Measurements from ENCODE around the gene USPL1.
A peak's percentile ranks its signal among the peaks of the same experiment; 100 is the strongest.

Gene USPL1

GRCh38 chr13:30634838-30635237 is 17.1 kb downstream of the USPL1 start:
- Histone ChIP-seq H3K36me3 (ENCODE audit: control insufficient read depth in 2 of 2, insufficient read depth in 1 of 2, low read length in 2 of 2) (peaks cover 20 to 46% of the 10 kb centered on the region in 2 experiments; a peak in 2 of 3 replicates), H3K27ac (ENCODE audit: extremely low read depth, low read depth, low read length) (no peak overlapping the region), H3K9me3 (ENCODE audit: control insufficient read depth, insufficient read depth, low read depth, low read length) (no peaks in the 10 kb centered on the region), H3K4me3 (ENCODE audit: low read depth, low read length) (no peak overlapping the region), H3K4me1 (ENCODE audit: control insufficient read depth, insufficient read depth, low read length) (no peaks in the 10 kb centered on the region)
- POLR2A ChIA-PET, result no interaction called here
- CTCF ChIA-PET, result no interaction called here
- TF ChIP-seq ZNF221 (tag by site-specific recombination; IDR thresholded peaks at IDR 0.05; ENCODE audit: borderline replicate concordance), result no peak
- TF ChIP-seq ZNF623 (tag by site-specific recombination; IDR thresholded peaks at IDR 0.05), result no peak
- TF ChIP-seq ZSCAN16 (tag by site-specific recombination; IDR thresholded peaks at IDR 0.05), result no peak

DNA sequence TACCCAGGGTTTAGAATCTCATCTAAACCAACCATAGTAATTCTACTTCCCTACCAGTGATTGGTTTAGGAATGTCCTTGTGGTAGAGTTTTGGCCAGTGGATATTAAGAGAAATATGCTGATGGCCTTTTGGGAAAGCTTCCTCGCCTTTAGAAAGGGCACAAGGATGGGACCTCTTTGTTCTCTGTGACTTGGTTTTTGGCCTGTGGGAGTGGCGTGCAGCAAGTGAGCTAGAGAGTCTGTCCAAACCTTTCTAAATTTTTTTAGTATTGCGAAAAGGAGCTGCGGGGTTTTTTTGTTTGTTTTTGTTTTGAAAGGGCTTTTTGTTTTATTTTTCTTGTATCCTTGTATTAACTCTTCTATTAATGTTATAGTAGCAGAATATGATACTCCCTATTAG is 20.6 kb downstream of the USPL1 start:
- H3K36me3 ChIP-seq (ENCODE audit: control insufficient read depth in 2 of 2, insufficient read depth in 1 of 2, low read length in 2 of 2), result peaks cover 3 to 47% of the 10 kb centered on the region in 2 experiments
- no peak overlapping the region for H3K27ac ChIP-seq (ENCODE audit: extremely low read depth, low read depth, low read length)
- CTCF ChIA-PET, result no interaction called here
- TF ChIP-seq ZNF610 (tag by site-specific recombination; IDR thresholded peaks at IDR 0.05; ENCODE audit: borderline replicate concordance) (no peak), GLI2 (tag by site-specific recombination; IDR thresholded peaks at IDR 0.05; ENCODE audit: borderline replicate concordance, low read depth) (no peak), FEZF1 (tag by site-specific recombination; IDR thresholded peaks at IDR 0.05) (no peak), ZNF280D (tag by site-specific recombination; IDR thresholded peaks at IDR 0.05) (no peak), ZBTB48 (tag by site-specific recombination; IDR thresholded peaks at IDR 0.05) (no peak), ZBTB1 (tag by site-specific recombination; IDR thresholded peaks at IDR 0.05) (no peak), ZNF624 (tag by site-specific recombination; IDR thresholded peaks at IDR 0.05) (no peak), ZNF174 (tag by site-specific recombination; IDR thresholded peaks at IDR 0.05) (no peak), ZNF777 (tag by site-specific recombination; IDR thresholded peaks at IDR 0.05; ENCODE audit: borderline replicate concordance) (no peak), ZNF48 (tag by site-specific recombination; IDR thresholded peaks at IDR 0.05) (no peak), SP2 (tag by site-specific recombination; IDR thresholded peaks at IDR 0.05) (no peak), ZEB2 (tag by site-specific recombination; IDR thresholded peaks at IDR 0.05) (no peak)
- TF ChIP-seq, protein P1, sequence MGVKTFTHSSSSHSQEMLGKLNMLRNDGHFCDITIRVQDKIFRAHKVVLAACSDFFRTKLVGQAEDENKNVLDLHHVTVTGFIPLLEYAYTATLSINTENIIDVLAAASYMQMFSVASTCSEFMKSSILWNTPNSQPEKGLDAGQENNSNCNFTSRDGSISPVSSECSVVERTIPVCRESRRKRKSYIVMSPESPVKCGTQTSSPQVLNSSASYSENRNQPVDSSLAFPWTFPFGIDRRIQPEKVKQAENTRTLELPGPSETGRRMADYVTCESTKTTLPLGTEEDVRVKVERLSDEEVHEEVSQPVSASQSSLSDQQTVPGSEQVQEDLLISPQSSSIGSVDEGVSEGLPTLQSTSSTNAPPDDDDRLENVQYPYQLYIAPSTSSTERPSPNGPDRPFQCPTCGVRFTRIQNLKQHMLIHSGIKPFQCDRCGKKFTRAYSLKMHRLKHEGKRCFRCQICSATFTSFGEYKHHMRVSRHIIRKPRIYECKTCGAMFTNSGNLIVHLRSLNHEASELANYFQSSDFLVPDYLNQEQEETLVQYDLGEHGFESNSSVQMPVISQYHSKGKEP (tag by site-specific recombination; IDR thresholded peaks at IDR 0.05), result no peak
- no peaks in the 10 kb centered on the region for H3K4me1 ChIP-seq (ENCODE audit: control insufficient read depth, insufficient read depth, low read length)
- no peaks in the 10 kb centered on the region for H3K9me3 ChIP-seq (ENCODE audit: control insufficient read depth, insufficient read depth, low read depth, low read length)
- H3K4me3 ChIP-seq (ENCODE audit: low read depth, low read length), result no peak overlapping the region
- POLR2A ChIA-PET, result no interaction called here

DNA sequence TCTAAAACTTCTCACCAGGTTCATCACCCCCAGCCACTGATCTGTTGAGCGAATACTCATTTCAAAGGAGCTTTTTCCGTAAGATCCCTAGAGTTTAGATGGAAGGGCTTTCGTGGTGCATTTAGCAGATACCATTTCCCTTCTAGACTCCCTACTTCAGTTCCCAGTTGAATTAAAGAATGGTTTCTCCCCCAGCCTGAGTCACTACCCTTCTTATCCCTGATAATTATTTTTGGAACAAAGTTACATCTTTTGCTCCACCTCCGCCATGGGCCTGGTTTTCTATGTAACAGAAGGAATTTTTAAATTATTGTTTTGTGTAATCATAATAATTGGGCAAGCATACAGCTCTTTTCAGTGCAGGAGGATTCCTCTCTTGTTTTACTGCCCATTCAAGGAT is 22.0 kb downstream of the USPL1 start:
- TF ChIP-seq IKZF3 (tag by site-specific recombination; IDR thresholded peaks at IDR 0.05), result no peak
- TF ChIP-seq, protein P2, sequence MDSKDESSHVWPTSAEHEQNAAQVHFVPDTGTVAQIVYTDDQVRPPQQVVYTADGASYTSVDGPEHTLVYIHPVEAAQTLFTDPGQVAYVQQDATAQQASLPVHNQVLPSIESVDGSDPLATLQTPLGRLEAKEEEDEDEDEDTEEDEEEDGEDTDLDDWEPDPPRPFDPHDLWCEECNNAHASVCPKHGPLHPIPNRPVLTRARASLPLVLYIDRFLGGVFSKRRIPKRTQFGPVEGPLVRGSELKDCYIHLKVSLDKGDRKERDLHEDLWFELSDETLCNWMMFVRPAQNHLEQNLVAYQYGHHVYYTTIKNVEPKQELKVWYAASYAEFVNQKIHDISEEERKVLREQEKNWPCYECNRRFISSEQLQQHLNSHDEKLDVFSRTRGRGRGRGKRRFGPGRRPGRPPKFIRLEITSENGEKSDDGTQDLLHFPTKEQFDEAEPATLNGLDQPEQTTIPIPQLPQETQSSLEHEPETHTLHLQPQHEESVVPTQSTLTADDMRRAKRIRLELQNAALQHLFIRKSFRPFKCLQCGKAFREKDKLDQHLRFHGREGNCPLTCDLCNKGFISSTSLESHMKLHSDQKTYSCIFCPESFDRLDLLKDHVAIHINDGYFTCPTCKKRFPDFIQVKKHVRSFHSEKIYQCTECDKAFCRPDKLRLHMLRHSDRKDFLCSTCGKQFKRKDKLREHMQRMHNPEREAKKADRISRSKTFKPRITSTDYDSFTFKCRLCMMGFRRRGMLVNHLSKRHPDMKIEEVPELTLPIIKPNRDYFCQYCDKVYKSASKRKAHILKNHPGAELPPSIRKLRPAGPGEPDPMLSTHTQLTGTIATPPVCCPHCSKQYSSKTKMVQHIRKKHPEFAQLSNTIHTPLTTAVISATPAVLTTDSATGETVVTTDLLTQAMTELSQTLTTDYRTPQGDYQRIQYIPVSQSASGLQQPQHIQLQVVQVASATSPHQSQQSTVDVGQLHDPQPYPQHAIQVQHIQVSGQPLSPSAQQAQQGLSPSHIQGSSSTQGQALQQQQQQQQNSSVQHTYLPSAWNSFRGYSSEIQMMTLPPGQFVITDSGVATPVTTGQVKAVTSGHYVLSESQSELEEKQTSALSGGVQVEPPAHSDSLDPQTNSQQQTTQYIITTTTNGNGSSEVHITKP (tag by site-specific recombination; IDR thresholded peaks at IDR 0.05), result 0 out of 2 replicates have a peak, but pooled peaks have one; percentile 18
- H3K4me1 ChIP-seq (ENCODE audit: control insufficient read depth, insufficient read depth, low read length), result no peaks in the 10 kb centered on the region
- ChIA-PET POLR2A (no interaction called here), CTCF (interaction anchor here (0.6 kb wide), 1 partner anchor 362 kb away, joined by 3 read pairs; no protein-coding TSS in a partner anchor)
- no peak overlapping the region for H3K4me3 ChIP-seq (ENCODE audit: low read depth, low read length)
- peaks cover 3 to 46% of the 10 kb centered on the region in 2 experiments for H3K36me3 ChIP-seq (ENCODE audit: control insufficient read depth in 2 of 2, insufficient read depth in 1 of 2, low read length in 2 of 2)
- H3K9me3 ChIP-seq (ENCODE audit: control insufficient read depth, insufficient read depth, low read depth, low read length), result no peaks in the 10 kb centered on the region
- H3K27ac ChIP-seq (ENCODE audit: extremely low read depth, low read depth, low read length), result no peak overlapping the region
